Measurements from ENCODE around the gene ARHGEF25. TPM values are rescaled to one million over a fixed set of nuclear protein-coding genes. Genes with fewer than 3 reads are reported as not detected.

The ARHGEF25 gene
- total and polyA plus RNA-seq, 2 of the 13 experiments (the other 11 are each of a cell fraction or from before 2014, with no cell fraction given), result 11.5 to 12.5 TPM

- peak; percentile 34; the same call in 1 of the 2 replicates for TF ChIP-seq ZNF142 (CRISPR knock-in tag; IDR thresholded peaks at IDR 0.05)
- TF ChIP-seq ZHX2 (IDR thresholded peaks at IDR 0.05; ENCODE audit: low read depth), result no peak
- no peak for TF ChIP-seq ZHX2 (CRISPR knock-in tag; IDR thresholded peaks at IDR 0.05; ENCODE audit: borderline replicate concordance)
- TF ChIP-seq ZMYM2 (CRISPR knock-in tag; IDR thresholded peaks at IDR 0.05), result no peak
- TF ChIP-seq BRF2 (CRISPR knock-in tag; IDR thresholded peaks at IDR 0.05), result no peak
- TF ChIP-seq HDAC1 (CRISPR knock-in tag; IDR thresholded peaks at IDR 0.05), result no peak
- no peak for TF ChIP-seq NR1H2 (CRISPR knock-in tag; IDR thresholded peaks at IDR 0.05; ENCODE audit: borderline replicate concordance, low read depth)
- TF ChIP-seq MAFF (IDR thresholded peaks at IDR 0.05; ENCODE audit: low read depth, low read length), result no peak
- TF ChIP-seq ZNF432 (CRISPR knock-in tag; IDR thresholded peaks at IDR 0.05; ENCODE audit: borderline replicate concordance), result no peak
- TF ChIP-seq THRA (CRISPR knock-in tag; IDR thresholded peaks at IDR 0.05; ENCODE audit: borderline replicate concordance), result peak; percentile 42; the same call in 1 of the 2 replicates
- no peak for TF ChIP-seq ADNP (CRISPR knock-in tag; IDR thresholded peaks at IDR 0.05)
- no peak for TF ChIP-seq CREM (IDR thresholded peaks at IDR 0.05)
- no peak for TF ChIP-seq CREM (CRISPR knock-in tag; IDR thresholded peaks at IDR 0.05)
- no peak for TF ChIP-seq KLF15 (CRISPR knock-in tag; IDR thresholded peaks at IDR 0.05; ENCODE audit: borderline replicate concordance)
Observed at GRCh38 chr12:57632958-57633840, 22.0 kb downstream of the ARHGEF25 start, which contains the start of gene B4GALNT1 (continued).
